A673 (cell line): ENCODE measurements around the gene GATAD2A. TPM values are rescaled to one million over a fixed set of nuclear protein-coding genes. Genes with fewer than 3 reads are reported as not detected.
A peak's percentile ranks its signal among the peaks of the same experiment; 100 is the strongest.

Source experiments
- BruUV-seq: library from RNA; stranded (reverse); fragments of 400-500 nt; replicated peaks from 2 replicates; lab custom pipeline; 2021; lab: Mats Ljungman, UMichigan
- CTCF ChIA-PET: fragments of 300-600 bp; sonication (Branson Sonifier 250); formaldehyde crosslinking; loops from one replicate; lab custom pipeline; 2022; ENCODE audit warnings: antibody characterized with exemption; lab: Charles Lee
- POLR2A ChIA-PET: fragments of 300-600 bp; sonication (Branson Sonifier 250); formaldehyde crosslinking; loops from one replicate; lab custom pipeline; 2022; ENCODE audit warnings: antibody characterized with exemption; ENCODE audit not compliant: low non-redundant PET; lab: Charles Lee
- DNase-seq: peaks from one replicate; pipeline ENCODE4 v3.0.0-alpha.2; 2015; ENCODE audit warnings: low spot score
- H3K27ac ChIP-seq: fragments of 200-600 bp; sonication (generic); 2 replicates; pipeline ENCODE4 v1.5.1; 2016; ENCODE audit warnings: mixed run types, low read depth, mild to moderate bottlenecking, mixed read lengths, antibody characterized with exemption, low read length; ENCODE audit not compliant: poor library complexity, severe bottlenecking
- H3K27me3 ChIP-seq: fragments of 200-600 bp; sonication (generic); replicated peaks from 2 replicates; pipeline ENCODE4 v1.6.1; 2017; ENCODE audit warnings: mixed run types, low read depth, mild to moderate bottlenecking, mixed read lengths, antibody characterized with exemption, low read length; ENCODE audit not compliant: insufficient read depth, poor library complexity
- H3K36me3 ChIP-seq: fragments of 200-600 bp; sonication (generic); 2 replicates; pipeline ENCODE4 v1.6.1; 2016; ENCODE audit warnings: mixed run types, mild to moderate bottlenecking, mixed read lengths, antibody characterized with exemption, low read length; ENCODE audit not compliant: insufficient read depth, poor library complexity, severe bottlenecking
- H3K4me1 ChIP-seq: fragments of 200-600 bp; sonication (generic); 2 replicates; pipeline ENCODE4 v1.6.1; 2017; ENCODE audit warnings: mixed run types, mild to moderate bottlenecking, mixed read lengths, antibody characterized with exemption, low read length; ENCODE audit not compliant: insufficient read depth, poor library complexity, severe bottlenecking
- H3K4me3 ChIP-seq: fragments of 200-600 bp; sonication (generic); 2 replicates; pipeline ENCODE4 v1.5.1; 2016; ENCODE audit warnings: low read depth, mixed run types, mild to moderate bottlenecking, mixed read lengths, low read length; ENCODE audit not compliant: poor library complexity, severe bottlenecking
- H3K9me3 ChIP-seq: fragments of 200-600 bp; sonication (generic); 2 replicates; pipeline ENCODE4 v1.6.1; 2016; ENCODE audit warnings: mixed run types, low read depth, mild to moderate bottlenecking, mixed read lengths, antibody characterized with exemption, low read length; ENCODE audit not compliant: poor library complexity, severe bottlenecking
- EZH2 ChIP-seq: fragments of 200-600 bp; sonication (generic); IDR thresholded peaks from 2 replicates; pipeline ENCODE4 v1.6.1; 2017; ENCODE audit warnings: borderline replicate concordance, low read depth, mild to moderate bottlenecking, mixed read lengths, antibody characterized with exemption, low read length; ENCODE audit not compliant: poor library complexity, severe bottlenecking
- intact Hi-C: fragments of 100-400 bp; cut with micrococcal nuclease; formaldehyde crosslinking; loops from one replicate; pipeline ENCODE4 v1.10.0; 2022; ENCODE audit not compliant: unreplicated experiment
- total RNA-seq: library from RNA; stranded (reverse); gene quantifications from 2 replicates; pipeline ENCODE4 v1.2.3, GENCODE V29; 2021
- TF ChIP-seq, protein P1 (sequence below): fragments of 300-800, 200-600 bp; sonication (generic); conservative IDR thresholded peaks from 2 replicates; pipeline ENCODE4 v1.5.1; 2017; ENCODE audit warnings: low read depth, mild to moderate bottlenecking, antibody characterized with exemption, low read length, moderate library complexity, mixed read lengths

The GATAD2A gene
- total RNA-seq, 1 experiment from 2014 or later: 218 TPM

- peaks cover 12% of the 10 kb centered on the region for H3K36me3 ChIP-seq
- H3K4me3 ChIP-seq: no peak overlapping the region
- TF ChIP-seq, protein P1, sequence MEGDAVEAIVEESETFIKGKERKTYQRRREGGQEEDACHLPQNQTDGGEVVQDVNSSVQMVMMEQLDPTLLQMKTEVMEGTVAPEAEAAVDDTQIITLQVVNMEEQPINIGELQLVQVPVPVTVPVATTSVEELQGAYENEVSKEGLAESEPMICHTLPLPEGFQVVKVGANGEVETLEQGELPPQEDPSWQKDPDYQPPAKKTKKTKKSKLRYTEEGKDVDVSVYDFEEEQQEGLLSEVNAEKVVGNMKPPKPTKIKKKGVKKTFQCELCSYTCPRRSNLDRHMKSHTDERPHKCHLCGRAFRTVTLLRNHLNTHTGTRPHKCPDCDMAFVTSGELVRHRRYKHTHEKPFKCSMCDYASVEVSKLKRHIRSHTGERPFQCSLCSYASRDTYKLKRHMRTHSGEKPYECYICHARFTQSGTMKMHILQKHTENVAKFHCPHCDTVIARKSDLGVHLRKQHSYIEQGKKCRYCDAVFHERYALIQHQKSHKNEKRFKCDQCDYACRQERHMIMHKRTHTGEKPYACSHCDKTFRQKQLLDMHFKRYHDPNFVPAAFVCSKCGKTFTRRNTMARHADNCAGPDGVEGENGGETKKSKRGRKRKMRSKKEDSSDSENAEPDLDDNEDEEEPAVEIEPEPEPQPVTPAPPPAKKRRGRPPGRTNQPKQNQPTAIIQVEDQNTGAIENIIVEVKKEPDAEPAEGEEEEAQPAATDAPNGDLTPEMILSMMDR: no peak
- TF ChIP-seq EZH2: no peak
- peaks cover 4% of the 10 kb centered on the region for H3K9me3 ChIP-seq
- H3K27me3 ChIP-seq: no peaks in the 10 kb centered on the region
- peaks cover 10% of the 10 kb centered on the region for H3K4me1 ChIP-seq
- H3K27ac ChIP-seq: peak overlapping the region; percentile 37
- BruUV-seq: no TSS peak
- DNase-seq: no peak
- POLR2A ChIA-PET: no interaction called here
- CTCF ChIA-PET: no interaction called here
- intact Hi-C loops: no loop called here
These were observed 120.3 kb downstream of the GATAD2A start for GRCh38 chr19:19525611-19526380.

DNA sequence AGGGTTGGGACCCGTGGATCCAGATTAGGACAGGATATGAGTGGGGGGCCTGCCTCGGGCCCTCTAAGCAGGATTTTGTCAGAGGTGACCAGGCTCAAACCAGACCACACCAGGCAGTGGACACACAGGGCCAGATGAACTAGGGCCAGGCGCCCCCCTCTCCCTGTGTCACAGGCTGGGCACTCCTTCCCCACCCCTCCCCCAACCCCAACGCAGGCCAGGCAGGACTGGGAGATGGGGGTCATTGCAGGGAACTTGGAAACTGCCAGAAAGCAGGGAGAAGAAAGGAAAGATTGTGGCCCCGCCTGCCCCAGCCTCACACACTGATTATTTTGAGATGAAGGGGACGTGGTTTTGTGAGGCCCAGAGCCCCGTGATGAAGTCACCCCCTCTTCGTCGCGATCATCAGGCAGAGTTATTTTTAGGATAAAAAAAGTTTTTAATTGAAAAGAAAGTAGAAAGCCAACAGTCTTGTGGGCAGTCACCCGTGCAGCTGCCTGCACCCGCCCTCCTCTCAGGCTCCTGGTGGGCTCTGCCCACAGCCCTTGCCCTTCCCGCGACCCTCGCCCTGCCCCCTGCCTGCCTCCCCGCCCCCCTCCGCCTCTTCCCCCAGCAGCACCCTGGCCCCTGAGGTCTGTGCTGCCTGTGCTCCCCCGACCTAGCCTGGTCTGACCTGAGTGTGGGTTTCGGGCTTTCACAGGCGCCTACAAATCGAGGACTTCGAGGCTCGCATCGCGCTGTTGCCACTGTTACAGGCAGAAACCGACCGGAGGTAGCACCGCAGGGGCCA, 121.3 kb downstream of the GATAD2A start:
- POLR2A ChIA-PET: no interaction called here
- intact Hi-C loops: no loop called here
- no peak overlapping the region for H3K4me3 ChIP-seq
- H3K27ac ChIP-seq: no peak overlapping the region
- H3K4me1 ChIP-seq: peaks cover 10% of the 10 kb centered on the region
- H3K27me3 ChIP-seq: no peaks in the 10 kb centered on the region
- no peak for DNase-seq
- H3K9me3 ChIP-seq: no peaks in the 10 kb centered on the region
- CTCF ChIA-PET: no interaction called here
- BruUV-seq: no TSS peak
- H3K36me3 ChIP-seq: peaks cover 9% of the 10 kb centered on the region
- TF ChIP-seq, protein P1: no peak
- TF ChIP-seq EZH2: no peak

DNA sequence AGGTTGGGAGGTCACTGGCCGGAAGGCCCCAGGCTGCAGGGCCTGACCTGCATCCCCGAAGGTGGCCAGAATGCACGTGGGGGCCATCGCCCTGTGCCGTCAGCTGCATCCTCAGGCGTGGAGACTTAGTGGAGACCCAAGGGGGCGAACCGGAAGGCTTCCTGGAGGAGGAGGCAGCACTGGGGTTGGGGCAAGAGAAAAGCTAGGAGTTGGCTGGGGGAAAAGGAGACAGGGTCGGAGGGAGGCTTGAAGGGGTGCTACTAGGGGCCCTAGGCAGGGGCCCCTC, 121.8 kb downstream of the GATAD2A start:
- ChIA-PET POLR2A (no interaction called here), CTCF (no interaction called here)
- TF ChIP-seq, protein P1: no peak
- no peak for TF ChIP-seq EZH2

More for the DNA sequence above, 121.8 kb downstream of the GATAD2A start:
- no peaks in the 10 kb centered on the region for H3K27me3 ChIP-seq
- H3K4me1 ChIP-seq: peaks cover 10% of the 10 kb centered on the region
- no peak overlapping the region for H3K4me3 ChIP-seq
- peaks cover 9% of the 10 kb centered on the region for H3K36me3 ChIP-seq
- intact Hi-C loops: no loop called here
- DNase-seq: no peak
- no peaks in the 10 kb centered on the region for H3K9me3 ChIP-seq
- no TSS peak for BruUV-seq
- H3K27ac ChIP-seq: no peak overlapping the region
